CD4-positive, alpha-beta T cell treated with Interleukin-4 for 1 hour (primary cell): ENCODE data around the gene ITGA11.

Experiments
- DNase-seq, 2 donors: peaks; one replicate each; pipeline ENCODE4 v3.0.0-alpha.2; 2020 to 2022

Gene ITGA11

DNA sequence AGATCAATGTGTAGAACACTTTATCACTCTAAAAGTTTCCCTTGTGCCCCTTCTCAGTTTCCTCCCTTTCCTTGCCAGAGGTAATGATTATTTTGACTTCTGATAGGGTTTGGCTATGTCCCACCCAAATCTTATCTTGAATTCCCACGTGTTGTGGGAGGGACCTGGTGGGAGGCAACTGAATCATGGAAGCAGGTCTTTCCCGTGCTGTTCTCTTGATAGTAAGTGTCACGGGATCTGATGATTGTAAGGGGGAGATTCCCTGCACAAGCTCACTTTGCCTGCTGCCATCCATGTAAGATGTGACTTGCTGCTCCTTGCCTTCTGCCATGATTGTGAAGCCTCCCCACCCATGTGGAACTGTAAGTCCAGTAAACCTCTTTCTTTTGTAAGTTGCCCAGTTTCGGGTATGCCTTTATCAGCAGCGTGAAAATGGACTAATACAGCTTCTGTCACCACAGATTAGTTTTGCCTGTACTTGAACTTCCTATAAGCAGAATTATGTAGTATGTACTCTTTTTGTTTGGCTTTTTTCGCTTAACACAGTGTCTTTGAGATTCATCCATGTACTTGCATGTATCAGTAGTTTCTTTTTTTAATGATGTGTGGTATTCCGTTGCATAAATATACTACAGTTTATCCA lies 147.2 kb downstream of the ITGA11 start:
- DNase-seq = no peak

DNA sequence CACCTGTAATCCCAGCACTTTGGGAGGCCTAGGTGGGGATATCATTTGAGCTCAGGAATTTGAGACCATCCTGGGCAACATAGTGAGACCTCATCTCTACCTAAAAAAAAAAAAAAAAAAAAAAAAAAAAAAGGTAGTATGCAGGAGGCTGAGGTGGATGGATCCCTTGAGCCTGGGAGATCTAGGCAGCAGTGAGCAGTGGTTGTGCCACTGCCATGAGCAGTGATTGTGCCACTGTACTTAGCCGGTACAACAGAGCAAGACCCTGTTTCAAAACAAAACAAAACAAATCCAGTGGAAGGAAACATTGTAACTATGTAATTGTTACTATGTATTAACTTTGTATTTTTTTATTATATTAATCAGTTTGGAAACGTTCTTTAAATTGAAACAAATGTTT lies 148.6 kb downstream of the ITGA11 start:
- no peak for DNase-seq

DNA sequence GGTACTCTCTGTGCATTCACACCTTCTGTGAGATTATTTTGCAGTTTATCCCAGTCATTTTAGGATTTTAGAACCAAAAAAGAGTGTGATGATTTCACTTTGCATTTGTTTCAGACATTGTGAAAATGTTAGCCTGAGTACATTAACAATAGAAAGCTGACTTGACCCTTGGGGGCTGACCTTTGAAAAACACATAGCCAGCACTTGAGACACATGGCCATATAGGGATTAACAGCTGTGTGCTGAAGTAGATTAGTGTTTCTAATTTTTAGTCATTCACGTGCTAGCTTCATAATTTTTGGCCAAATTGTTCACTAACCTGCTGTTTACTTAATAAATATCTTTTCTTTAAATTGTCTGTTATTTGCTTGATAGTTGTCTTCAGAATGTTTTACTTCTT lies 151.0 kb downstream of the ITGA11 start:
- DNase-seq = no peak

DNA sequence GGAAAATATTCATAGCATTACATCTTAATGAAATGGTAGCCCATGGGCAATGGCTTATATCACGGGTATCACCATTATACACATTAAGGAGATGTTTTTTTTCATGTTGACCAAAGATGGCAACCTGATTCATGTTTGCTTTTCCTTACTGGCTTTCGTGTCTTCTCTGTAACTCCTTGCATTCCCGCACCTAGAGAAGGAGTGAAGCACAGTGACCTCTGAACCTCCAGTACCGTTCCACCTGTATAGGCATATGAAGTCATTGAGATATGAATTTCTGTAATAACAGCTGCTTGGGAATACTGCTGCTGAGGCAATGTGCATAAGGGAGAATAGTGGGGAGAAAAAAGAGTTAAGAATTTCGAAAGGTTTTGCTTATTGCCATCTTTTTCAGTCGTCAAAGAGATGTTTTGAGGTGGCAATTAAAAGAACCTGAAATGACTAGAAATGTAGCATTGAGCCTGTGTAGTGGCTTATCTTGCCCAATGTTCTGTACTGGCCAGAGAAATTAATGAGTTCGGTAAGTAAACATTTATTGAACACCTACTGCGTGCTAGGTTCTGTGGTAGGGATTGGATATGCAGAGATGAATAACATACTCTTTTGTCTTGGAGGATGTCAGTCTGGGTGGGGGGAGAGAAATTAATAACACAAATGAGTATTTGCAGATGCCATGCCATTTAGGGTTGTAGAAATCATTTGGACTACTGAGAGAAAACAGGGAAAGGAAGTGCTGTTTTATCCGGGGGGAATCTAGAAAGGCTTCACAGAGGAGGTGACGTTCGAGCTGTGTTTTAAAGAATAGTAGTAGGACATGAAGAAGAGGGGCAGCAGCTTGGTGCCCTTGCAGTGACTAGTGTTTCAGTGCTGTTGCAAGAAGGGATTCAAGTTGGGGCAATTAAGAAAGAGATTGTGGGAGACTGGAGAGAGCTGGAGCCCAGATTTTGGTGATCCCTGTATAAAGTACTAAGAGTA lies 151.9 kb downstream of the ITGA11 start:
- no peak for DNase-seq

DNA sequence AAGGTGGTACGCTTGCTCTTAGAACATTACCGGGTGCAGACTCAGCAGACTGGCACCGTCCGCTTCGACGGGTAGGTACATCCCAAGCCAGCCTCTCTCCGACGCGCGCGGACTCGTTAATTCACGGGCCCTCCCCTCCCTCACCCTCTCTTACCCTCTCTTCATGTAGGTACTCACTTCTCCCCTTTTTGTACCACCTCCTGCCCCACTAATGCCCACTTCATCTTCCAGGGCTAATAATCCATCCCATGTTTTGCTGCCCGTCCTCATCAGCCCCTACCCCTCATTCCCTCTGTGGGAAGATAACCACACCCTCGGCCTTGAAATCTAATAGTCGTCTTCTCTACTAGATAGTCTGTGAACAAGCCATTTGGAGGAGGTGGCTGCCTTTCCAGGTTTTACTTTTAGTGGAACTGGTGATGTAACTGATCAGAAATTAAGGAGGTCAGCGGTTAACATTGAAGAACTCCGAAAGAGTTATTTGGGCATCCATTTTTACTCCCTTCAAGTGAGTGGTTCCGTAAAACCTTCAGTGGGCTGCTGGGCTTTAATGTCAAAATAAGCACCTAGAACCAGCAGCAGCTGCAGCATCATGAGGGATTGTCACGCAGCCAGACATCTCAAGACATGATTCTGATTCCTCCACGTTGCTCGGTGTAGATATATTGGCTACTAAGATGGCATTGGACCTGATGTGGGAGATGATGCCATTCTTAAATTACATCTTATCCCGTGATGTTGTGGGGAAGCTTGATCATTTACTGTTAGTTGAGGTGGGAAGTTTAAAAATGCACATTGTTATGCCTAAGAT lies 153.2 kb downstream of the ITGA11 start:
- peak in 1 of 2 donors; percentile 20 for DNase-seq

DNA sequence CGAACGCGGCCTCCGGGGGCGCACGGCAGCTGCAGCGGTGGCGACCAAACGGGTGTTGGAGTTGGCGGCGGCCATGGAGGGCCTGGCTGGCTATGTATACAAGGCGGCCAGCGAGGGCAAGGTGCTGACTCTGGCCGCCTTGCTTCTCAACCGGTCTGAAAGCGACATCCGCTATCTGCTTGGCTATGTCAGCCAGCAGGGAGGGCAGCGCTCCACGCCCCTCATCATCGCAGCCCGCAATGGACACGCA lies 153.7 kb downstream of the ITGA11 start:
- no peak for DNase-seq

DNA sequence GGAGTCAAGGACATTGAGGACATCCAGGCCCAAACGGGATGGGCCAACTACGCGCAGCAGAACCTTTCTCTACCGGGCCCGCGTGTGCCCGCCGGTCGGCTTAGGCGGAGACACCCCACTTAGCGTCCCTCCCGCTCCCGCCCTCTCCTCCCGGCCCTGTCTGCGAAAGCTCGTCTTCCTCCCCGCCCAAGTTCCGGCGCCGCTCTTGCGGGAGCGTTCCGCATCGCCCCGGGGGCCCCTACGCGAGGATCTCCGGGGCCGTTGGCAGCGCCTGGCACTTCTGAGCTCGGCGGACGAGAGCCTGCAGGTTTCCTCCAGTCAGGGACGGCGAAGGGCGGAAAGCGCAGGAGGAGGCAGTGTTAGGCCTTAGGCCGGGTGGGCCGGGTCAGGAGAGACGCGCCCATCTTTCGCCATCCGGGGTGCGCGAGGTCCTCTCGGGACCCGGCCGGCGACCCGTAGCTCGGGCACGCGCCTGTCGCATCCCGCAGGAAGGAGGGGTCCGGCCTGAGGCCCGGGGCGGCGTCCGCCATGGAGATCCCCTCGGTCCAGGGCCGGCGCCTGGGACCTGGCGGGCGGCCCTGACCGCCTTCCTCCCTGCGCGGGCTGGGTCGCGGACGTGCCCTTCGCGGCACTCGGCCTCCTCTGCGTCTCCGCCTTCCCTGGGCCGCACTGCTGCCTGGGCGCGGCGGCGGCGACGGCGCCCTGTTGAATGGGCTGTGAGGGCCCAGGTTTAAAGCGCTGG lies 154.2 kb downstream of the ITGA11 start, which contains the start of gene FEM1B:
Gene FEM1B (plus strand): TSS at position 143 of the 742 bp plus-strand sequence. CDS start 673 bp downstream, outside the sequence.
- peak; percentile 89 to 92 for DNase-seq

DNA sequence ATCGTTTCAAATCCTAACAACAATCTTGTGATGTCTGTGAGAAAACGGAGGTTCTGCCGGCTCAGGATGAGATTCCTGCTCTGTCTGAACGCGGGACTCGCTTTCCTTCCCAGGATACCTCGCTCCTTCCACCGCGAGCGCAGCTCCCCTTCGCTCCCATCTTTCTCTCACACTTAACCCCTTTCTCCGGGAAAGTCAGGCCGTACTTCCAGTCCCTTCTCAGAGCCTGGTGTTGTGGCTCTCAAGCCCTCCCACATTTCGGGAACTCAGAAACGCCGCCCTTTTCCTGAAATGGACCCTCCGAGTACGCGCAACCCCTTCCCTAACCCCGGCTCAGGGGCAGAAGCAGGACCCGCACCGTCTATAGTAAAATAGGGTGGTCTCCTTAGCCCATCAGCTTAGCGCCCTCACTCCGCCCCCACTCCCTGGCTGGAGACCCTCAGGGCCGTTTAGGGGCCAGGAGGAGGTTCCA lies 154.8 kb downstream of the ITGA11 start:
- DNase-seq = no peak

DNA sequence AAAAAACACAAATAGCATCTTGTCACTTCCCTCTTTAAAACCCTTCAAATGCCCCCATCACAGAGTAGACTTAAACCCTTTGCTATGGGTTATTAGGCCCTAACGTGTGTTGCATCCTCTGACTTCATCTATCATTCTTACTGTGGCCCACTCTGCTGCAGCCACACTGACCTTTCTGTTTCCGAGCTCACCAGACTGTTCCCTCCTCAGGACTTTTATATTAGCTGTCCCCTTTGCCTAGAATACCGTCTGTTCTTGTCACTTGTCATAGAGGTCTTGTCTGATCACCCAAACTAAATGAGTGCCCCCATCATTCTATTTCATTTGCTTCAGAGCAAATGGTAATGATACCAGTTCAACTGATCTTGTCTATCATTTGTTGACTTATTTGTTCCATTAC lies 155.3 kb downstream of the ITGA11 start:
- DNase-seq = no peak

DNA sequence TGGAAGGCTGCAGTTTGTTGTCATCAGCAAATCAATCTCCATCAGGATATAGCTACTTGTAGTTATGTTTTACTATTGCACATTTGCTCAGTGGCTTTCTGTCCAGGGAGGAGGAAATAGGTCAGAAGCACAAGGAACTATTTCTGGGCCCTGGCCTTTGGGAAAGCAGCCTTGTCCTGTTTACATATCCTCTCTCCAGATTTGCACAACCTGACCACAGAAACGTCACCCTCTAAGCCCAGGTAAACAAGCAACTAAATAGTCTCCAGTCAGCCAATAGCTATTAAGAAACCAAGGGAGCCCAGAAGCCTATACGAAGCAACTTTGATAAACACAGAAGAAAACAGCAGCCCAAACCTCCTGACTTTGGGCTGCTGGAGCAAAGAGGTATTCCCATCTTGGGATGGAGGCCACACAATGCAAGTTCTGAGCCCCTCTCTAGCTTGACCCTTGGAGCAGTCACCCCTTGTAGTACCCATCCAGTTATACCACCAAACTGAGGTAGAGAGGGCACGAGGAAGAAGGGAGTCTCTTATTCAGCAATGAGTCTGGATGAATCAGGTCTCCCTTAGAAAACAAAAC lies 156.7 kb downstream of the ITGA11 start:
- DNase-seq = no peak

DNA sequence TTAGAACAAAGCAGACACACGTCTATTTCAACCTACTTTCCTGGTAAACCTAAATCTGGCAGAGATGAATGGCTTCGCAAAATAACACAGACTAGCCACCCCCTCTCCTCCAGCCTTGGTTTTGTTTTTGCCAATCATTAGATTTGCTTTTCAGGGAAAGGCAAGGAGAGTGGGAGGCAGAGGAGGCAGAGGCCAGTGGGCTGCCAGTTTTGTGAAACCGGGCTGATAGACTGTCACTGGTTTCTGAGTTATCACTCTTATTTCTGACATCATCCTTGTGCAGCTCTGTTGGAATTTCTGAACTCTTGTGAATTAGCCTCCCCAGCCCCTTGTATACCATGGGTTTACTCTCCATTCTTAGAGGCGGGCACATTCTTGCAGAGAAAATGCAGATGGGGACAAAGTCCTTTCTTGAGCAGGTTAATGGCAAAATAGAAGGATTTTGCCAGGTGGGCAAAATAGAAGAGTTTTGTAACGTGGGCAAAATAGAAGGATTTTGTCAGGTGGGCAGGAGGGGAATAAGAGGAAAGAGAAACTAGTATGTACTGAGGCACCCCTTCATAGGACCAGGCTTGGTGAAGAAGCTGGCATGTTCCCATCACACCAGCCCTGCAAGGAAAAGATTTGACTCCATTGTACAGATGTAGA lies 157.6 kb downstream of the ITGA11 start:
- DNase-seq = no peak

DNA sequence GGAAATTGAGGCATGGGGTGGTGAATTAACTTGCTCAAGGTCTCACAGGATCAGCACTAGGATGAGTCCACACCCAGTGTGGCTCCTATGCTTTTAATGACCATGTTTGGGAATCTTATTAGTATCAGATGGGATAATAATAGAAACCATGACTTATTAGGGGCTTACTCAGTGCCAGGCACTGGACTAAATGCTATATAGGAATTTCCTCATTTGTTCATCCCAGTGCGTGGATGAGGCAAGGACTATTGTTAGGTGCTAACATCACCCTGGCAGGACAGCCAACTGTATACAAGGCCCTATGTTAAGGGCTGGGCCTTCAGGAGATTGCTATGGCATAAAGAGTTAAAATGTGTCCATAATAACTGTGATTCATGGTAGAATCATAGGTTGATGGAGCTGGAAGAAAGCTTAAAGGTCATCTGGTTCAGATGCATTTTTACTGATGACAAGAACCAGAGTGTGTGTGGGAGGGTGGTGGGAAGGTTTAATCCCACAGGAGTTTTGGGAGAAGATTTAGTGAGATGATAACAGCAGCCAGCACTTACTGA lies 159.2 kb downstream of the ITGA11 start:
- DNase-seq = no peak

DNA sequence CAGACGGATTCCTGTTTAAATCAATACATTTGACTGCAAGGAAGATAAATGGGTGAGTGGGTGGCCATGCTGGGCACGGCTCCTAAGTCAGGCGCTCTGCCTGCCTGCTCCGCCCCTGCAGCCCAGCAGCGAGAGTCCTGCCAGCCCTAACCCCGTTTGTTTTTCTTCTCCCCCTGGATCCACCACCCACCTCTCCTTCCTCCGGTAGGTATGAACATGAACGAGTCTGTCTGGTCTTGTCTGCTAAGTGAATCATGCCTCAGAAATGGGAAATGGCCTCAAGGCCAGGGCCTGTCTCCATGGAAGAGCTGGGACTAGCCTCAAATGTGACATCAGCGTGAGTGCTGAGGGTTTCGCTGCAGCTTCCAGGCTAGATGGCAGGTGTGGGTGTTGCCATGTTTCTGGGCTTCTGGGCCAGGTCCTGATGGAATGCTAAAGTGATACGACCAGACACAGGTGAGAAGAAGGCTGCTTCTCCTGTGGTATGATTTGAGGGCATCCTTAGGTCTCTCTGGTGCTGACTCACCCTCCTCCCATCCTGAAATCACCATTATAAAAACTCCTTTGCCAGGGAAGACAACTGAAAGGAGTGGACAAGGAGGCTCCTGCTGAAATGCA lies 160.0 kb downstream of the ITGA11 start:
- DNase-seq = no peak

DNA sequence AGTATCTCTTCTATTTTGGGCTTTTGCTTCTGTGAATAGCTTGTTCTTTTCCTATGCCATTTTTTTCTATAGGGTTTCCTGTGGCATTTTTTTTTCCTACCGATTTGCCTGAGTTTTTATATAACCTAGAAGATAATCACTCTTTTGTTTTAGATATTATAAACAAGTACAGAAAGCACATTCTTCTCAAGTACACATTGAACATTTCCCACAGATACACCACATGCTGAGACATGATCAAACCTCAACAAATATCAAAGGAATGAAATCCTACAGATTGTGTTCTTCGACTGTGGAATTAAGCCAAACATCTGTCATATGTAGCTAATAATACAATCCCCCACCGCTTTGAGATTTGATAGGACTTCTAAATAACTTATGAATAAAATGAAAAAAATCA lies 163.6 kb downstream of the ITGA11 start:
- no peak for DNase-seq

DNA sequence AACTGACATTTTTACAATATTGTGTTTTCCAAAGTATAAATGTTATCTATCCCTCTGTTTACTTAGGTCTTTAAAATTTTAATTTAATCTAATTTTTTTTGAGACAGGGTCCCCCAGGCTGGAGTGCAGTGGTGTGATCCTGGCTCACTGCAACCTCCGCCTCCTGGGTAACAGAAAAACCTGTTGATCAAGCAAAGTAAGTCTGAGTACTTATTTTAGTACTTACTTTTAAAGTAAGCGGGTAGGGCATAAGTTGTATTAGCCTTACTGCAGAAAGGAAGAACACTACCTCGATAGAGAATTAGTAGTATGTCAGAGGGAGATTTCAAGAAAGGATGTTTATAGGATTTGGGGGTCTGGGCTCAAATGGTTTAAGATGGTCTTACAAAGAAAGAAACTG lies 166.3 kb downstream of the ITGA11 start:
- no peak for DNase-seq

DNA sequence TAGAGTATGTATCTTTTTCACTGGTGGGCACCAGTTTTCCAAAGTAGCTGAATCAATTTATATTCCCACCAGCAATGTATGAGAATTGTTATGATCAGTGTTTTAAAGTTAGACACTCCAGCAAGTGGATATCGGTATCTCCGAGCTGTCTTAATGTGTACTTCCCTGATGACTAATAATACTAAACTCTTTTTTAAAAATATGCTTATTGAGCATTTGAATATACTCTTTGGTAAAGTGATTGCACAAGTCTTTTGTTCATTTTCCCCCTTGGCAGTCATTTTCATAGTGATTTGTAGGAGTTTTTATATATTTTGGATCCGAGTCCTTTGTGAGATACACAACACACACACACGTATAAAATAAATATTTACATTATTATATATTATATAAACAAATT lies 166.9 kb downstream of the ITGA11 start:
- DNase-seq = no peak

DNA sequence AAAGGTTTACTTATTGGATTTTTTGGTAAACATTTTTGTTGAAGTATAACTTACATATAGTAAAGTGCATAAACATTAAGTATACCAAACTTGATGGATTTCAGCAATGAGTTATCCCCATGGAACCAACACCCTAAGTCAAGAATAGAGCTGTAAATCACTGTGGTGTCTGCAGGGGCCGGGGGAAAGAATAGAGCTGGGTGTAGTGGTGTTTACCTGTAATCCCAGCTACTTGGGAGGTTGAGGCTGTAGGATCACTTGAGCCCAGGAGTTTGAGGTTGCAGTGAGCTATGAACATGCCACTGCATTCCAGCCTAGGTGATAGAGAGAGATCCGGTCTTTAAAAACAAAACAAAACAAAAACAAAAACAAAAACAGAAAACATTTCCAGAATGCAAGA lies 167.7 kb downstream of the ITGA11 start:
- DNase-seq = no peak

DNA sequence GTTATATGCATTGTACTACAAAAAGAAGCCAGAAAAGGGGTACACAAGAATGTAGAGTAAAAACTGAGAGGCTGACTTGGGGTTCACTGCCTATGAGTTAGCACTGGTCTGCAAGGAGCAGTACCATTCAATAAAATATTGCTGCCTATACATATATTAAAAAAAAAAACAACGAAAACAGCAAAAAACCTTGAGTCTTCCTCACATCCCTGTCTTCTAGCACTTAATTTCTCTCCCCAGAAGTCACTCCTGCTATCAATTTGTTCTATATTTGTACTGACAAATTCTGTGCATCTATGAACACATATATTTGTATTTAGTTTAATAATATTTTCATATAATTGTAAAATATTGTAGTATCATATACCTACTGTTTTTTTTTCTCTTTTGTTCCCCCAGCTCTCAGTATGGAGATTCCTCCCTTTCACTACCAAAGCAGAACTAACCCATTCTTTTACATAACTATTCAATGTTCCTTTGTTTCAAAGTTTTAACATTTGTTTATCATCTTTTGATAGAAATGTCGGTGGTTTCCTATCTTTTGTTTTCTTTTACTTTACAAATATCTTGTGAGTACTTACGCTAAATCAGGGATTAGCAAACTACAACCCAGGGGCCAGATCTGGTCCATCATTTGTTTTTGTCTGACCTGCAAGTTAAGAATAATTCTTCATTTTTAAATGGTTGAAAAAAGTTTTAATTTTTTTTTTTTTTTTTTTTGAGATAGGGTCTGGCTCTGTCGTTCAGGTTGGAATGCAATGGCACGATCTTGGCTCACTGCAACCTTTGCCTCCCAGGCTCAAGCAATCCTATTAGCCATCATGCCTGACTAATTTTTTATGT lies 169.2 kb downstream of the ITGA11 start:
- DNase-seq = no peak

DNA sequence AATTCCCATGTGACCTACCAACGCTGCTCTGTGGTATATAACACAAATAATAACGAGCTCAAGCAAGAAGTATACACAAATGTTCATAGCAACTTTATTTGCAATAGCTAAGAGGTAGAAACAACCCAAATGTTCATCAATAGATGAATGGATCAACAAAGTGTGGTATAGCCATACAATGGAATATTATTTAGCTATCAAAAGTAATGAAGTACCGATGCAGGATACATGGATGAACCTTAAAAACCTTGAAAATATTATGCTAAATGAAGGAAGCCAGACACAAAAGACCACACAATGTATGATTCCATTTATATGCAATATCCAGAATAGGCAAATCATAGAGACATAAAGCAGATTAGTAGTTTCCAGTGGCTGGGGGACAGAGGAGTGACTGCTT lies 170.0 kb downstream of the ITGA11 start:
- no peak for DNase-seq

DNA sequence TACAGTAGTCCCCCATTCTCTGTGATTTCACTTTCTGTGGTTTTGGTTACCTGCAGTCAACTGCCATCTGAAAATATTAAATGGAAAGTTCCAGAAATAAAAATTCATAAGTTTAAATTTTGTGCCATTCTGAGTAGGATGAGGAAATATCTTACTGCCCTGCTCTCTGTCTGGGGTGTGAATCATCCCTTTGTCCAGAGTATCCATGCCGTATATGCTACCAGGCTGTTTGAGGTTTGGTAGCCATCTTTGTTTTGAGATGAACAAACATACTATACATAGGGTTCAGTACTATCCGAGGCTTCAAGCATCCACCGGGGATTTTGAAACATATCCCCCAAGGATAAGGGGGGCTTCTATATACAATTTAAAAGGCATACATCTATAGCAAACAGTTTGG lies 170.7 kb downstream of the ITGA11 start:
- DNase-seq = no peak
